NCI-H2029 (cell line): Measurements from ENCODE around the gene HBA1.
"Not testable (repeated sequence)": the region's sequence is repeated elsewhere in the genome, so short reads cannot be mapped to it uniquely, and the experiment has no call there.

Experiments
- DNase-seq: peaks from one replicate; lab custom pipeline; 2025; lab: John Stamatoyannopoulos, UW

HBA1 gene

GRCh38 chr16:176477-177382 is at the start of gene HBA1:
Gene HBA1, plus strand, starts transcription at chr16:176680. Its CDS starts 37 bp downstream, at chr16:176717.
- not testable (repeated sequence) for DNase-seq

GRCh38 chr16:129075-129474 is 47.4 kb upstream of the HBA1 start:
- DNase-seq: no peak

- no peak for DNase-seq
Observed at GRCh38 chr16:130533-131173, 45.8 kb upstream of the HBA1 start.

- DNase-seq: no peak
Observed at GRCh38 chr16:132120-132519, 44.4 kb upstream of the HBA1 start.

GRCh38 chr16:133716-134115 is 42.8 kb upstream of the HBA1 start:
- DNase-seq: no peak

- no peak for DNase-seq
Observed at GRCh38 chr16:138049-138417, 38.4 kb upstream of the HBA1 start.

GRCh38 chr16:140175-140857 is 36.2 kb upstream of the HBA1 start:
- no peak for DNase-seq

- DNase-seq: no peak
Observed at GRCh38 chr16:142405-142967, 34.0 kb upstream of the HBA1 start.

GRCh38 chr16:143047-143446 is 33.4 kb upstream of the HBA1 start:
- DNase-seq: no peak

- DNase-seq: no peak
Observed at GRCh38 chr16:143456-143855, 33.0 kb upstream of the HBA1 start.

- no peak for DNase-seq
Observed at GRCh38 chr16:144797-145252, 31.7 kb upstream of the HBA1 start.

GRCh38 chr16:146646-147045 is 29.8 kb upstream of the HBA1 start:
- no peak for DNase-seq

GRCh38 chr16:149024-149660 is 27.3 kb upstream of the HBA1 start:
- DNase-seq: no peak

- DNase-seq: no peak
Observed at GRCh38 chr16:152141-153128, 24.0 kb upstream of the HBA1 start, which contains the start of gene HBZ. Gene HBZ, plus strand, starts transcription at chr16:152644. Its CDS starts 266 bp downstream, at chr16:152910.

- DNase-seq: not testable (repeated sequence)
Observed at GRCh38 chr16:153129-153521, 23.4 kb upstream of the HBA1 start.

GRCh38 chr16:153550-154216 is 22.8 kb upstream of the HBA1 start:
- not testable (repeated sequence) for DNase-seq

GRCh38 chr16:154217-155030 is 22.1 kb upstream of the HBA1 start:
- DNase-seq: no peak

- DNase-seq: no peak
Observed at GRCh38 chr16:155031-155398, 21.5 kb upstream of the HBA1 start.
